Measurements from ENCODE around the gene HOXD10.

DNA sequence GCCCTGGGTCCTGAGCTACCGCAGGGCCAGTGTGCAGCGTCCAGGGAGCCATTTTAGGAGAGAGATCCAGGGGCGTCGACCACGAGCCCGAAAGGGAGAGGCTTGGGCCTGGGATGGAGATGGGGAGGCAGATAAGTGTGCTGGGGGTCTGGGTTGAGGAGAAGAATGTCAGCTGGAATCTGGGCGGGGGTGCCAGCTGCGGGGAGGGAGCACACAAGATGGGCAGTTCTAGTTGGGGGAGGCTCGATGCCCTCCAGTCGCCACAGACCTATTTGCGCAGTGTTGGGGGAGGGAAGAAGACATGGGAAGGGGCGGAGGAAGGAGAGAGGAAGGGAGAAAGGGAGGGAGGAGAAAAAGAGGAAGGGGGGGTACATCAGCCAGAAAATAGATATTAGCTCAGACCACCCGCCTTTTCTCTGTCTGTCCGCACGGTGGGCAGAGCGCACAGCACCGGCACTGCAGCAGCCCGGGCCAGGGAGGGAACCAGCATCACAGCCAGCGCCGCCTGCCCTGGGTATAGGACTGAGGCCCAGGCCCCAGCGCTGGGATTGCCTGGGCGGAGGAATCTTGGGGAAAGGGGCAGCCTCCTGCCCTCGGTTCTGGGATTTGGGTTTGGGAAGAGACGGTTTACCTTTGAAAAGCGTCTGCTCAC lies 11.4 kb upstream of the HOXD10 start:
- no peak for TF ChIP-seq EZH2 (IDR thresholded peaks at IDR 0.05; ENCODE audit: insufficient read depth, poor library complexity, severe bottlenecking)
- no peak for TF ChIP-seq EZH2phosphoT487 (IDR thresholded peaks at IDR 0.05; ENCODE audit: insufficient read depth, low read depth)

Measured in GM23248 (cell line).